Natural killer cell (primary cell): Measurements from ENCODE around the gene ELMO1. TPM values are rescaled to one million over a fixed set of nuclear protein-coding genes. Genes with fewer than 3 reads are reported as not detected.

ENCODE experiments used
- ATAC-seq, 3 donors: fragments of 150-1000 bp in 2 of 3; fragments of 200-7000 bp in 1 of 3; cut with Tn5 transposase; 1 replicate in 1 of 3; 2 replicates in 2 of 3; pipeline ENCODE4 v1.10.0; 2021; ENCODE audit warnings: mild to moderate bottlenecking in 2 of 3, moderate library complexity in 2 of 3
- DNase-seq, 2 donors: peaks; one replicate each; pipeline versions ENCODE4 v3.0.0 to v3.0.0-alpha.2; 2013 to 2021; ENCODE audit warnings: mixed read lengths in 1 of 2
- H3K27ac ChIP-seq: one replicate; pipeline ENCODE4 v1.5.1; 2013; ENCODE audit warnings: mild to moderate bottlenecking, low read length
- H3K27me3 ChIP-seq: one replicate; pipeline ENCODE4 v1.6.1; 2013; ENCODE audit warnings: low read length; ENCODE audit not compliant: control insufficient read depth, insufficient read depth
- H3K36me3 ChIP-seq: one replicate; pipeline ENCODE4 v1.6.1; 2013; ENCODE audit warnings: low read length; ENCODE audit not compliant: control insufficient read depth, insufficient read depth
- H3K4me1 ChIP-seq: one replicate; pipeline ENCODE4 v1.6.1; 2013; ENCODE audit warnings: low read length; ENCODE audit not compliant: control insufficient read depth, insufficient read depth
- H3K4me3 ChIP-seq: one replicate; pipeline ENCODE4 v1.5.1; 2013; ENCODE audit warnings: low read length
- H3K9me3 ChIP-seq: one replicate; pipeline ENCODE4 v1.6.1; 2013; ENCODE audit warnings: low read length; ENCODE audit not compliant: control insufficient read depth, insufficient read depth
- H3K27ac Mint-ChIP-seq, 2 donors: one replicate each; pipeline ENCODE4 v1.8.0; 2022; ENCODE audit warnings: mild to moderate bottlenecking in 2 of 2, mixed read lengths in 2 of 2, moderate library complexity in 1 of 2
- H3K27me3 Mint-ChIP-seq, 2 donors: one replicate each; pipeline ENCODE4 v1.8.0; 2022; ENCODE audit warnings: low read depth in 2 of 2, mixed read lengths in 2 of 2
- H3K36me3 Mint-ChIP-seq: one replicate; pipeline ENCODE4 v1.8.0; 2022; ENCODE audit warnings: mixed read lengths
- H3K4me1 Mint-ChIP-seq, 2 donors: one replicate each; pipeline ENCODE4 v1.8.0; 2022; ENCODE audit warnings: mixed read lengths in 2 of 2
- H3K4me3 Mint-ChIP-seq: one replicate; pipeline ENCODE4 v1.8.0; 2022; ENCODE audit warnings: mild to moderate bottlenecking, moderate library complexity, mixed read lengths
- H3K9me3 Mint-ChIP-seq, 2 donors: one replicate each; pipeline ENCODE4 v1.8.0; 2022; ENCODE audit warnings: mixed read lengths in 2 of 2
- WGBS: methylation state at CpG from one replicate; pipeline ENCODE4 v1.1.7; 2013; ENCODE audit warnings: missing lambda C conversion rate; ENCODE audit not compliant: insufficient coverage; 5-methylcytosine and 5-hydroxymethylcytosine counted together
- intact Hi-C: fragments of 100-400 bp; cut with micrococcal nuclease; formaldehyde crosslinking; loops from one replicate; pipeline ENCODE4 v1.14.2; 2022
- total RNA-seq, 4 donors: library from RNA; stranded (reverse); fragments of 120-200 nt in 1 of 4; gene quantifications; one replicate each; pipeline versions ENCODE4 v1.2.3 to v1.2.4, GENCODE V29; 2013 to 2022
- TF ChIP-seq, protein P1 (sequence below): fragments of 200-600 bp; IDR thresholded peaks from one replicate; pipeline ENCODE4 v1.8.0; 2022; ENCODE audit warnings: antibody characterized with exemption

Gene ELMO1
- total RNA-seq, 3 donors from 2014 or later (not counting 1 experiment from before 2014, with no cell fraction given), result 127 to 147 (median 130) TPM

DNA sequence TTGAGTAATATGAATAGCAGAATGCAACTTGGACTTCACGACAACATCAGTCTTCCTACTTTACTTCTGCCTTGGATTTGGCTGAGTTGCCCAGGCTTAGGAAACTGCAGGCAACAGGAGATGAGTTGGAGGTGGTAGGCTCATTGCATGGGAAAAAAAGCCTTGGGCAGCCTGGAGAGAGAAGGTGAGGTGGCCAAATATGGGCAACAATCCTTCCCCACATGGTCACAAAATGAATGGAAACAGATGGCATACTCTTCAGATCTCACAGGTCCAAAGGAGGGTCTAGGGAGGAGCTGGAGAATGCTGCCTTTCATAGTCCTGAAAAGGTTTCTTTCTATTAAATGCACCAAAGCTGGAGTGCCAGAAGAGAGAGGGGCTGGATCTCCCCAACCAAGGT is 595.7 kb downstream of the ELMO1 start:
- peaks cover 28 to 31% of the 10 kb centered on the region in 2 donors for H3K4me1 Mint-ChIP-seq
- no peak overlapping the region for H3K4me3 Mint-ChIP-seq
- Histone ChIP-seq H3K27ac (no peak overlapping the region), H3K9me3 (no peaks in the 10 kb centered on the region), H3K36me3 (peaks cover 15% of the 10 kb centered on the region), H3K27me3 (no peaks in the 10 kb centered on the region), H3K4me3 (no peak overlapping the region), H3K4me1 (no peaks in the 10 kb centered on the region)
- peaks cover 14% of the 10 kb centered on the region for H3K36me3 Mint-ChIP-seq
- ATAC-seq (no peak), DNase-seq (no peak)
- intact Hi-C loops, result no loop called here
- H3K27me3 Mint-ChIP-seq, result no peaks in the 10 kb centered on the region
- no CpG with 5 or more reads among the region's 1 CpG for WGBS
- H3K27ac Mint-ChIP-seq, result no peak overlapping the region
- peaks cover 2 to 3% of the 10 kb centered on the region in 2 donors for H3K9me3 Mint-ChIP-seq
- TF ChIP-seq, protein P1, sequence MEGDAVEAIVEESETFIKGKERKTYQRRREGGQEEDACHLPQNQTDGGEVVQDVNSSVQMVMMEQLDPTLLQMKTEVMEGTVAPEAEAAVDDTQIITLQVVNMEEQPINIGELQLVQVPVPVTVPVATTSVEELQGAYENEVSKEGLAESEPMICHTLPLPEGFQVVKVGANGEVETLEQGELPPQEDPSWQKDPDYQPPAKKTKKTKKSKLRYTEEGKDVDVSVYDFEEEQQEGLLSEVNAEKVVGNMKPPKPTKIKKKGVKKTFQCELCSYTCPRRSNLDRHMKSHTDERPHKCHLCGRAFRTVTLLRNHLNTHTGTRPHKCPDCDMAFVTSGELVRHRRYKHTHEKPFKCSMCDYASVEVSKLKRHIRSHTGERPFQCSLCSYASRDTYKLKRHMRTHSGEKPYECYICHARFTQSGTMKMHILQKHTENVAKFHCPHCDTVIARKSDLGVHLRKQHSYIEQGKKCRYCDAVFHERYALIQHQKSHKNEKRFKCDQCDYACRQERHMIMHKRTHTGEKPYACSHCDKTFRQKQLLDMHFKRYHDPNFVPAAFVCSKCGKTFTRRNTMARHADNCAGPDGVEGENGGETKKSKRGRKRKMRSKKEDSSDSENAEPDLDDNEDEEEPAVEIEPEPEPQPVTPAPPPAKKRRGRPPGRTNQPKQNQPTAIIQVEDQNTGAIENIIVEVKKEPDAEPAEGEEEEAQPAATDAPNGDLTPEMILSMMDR, result no peak

DNA sequence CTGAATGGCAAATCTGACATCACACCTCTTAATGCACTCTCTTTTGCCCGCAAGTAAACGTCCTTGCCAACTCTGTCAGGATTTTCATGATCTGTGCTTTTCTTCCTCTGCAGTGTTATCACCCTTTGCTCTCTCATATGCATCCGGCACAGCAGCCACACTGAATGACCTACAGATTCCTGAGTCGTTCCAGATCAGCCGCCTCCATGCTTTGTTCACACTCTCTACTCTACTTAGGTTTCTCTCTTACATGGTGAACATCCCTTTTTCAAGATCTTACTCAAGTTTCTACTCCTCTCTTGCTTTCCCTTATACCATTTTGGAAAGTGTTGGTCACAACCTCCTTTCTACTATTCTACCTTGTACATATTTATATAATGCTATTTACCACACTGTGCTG is 596.6 kb downstream of the ELMO1 start:
- H3K4me3 Mint-ChIP-seq, result peak overlapping the region; percentile 3
- no peak overlapping the region for H3K27ac ChIP-seq
- H3K4me1 Mint-ChIP-seq, result peaks cover 28 to 31% of the 10 kb centered on the region in 2 donors
- 73% methylated on average over 5 of the region's 5 CpGs for WGBS
- H3K4me1 ChIP-seq, result no peaks in the 10 kb centered on the region
- no peaks in the 10 kb centered on the region for H3K27me3 ChIP-seq
- H3K27ac Mint-ChIP-seq, result peak overlapping the region; percentile 6 to 10
- intact Hi-C loops, result no loop called here
- H3K4me3 ChIP-seq, result no peak overlapping the region
- TF ChIP-seq, protein P1, result no peak
- H3K9me3 ChIP-seq, result no peaks in the 10 kb centered on the region
- ATAC-seq (peak in 2 of 3 donors; percentile 37 to 46), DNase-seq (peak in 1 of 2 donors; percentile 15)
- peaks cover 2 to 7% of the 10 kb centered on the region in 2 donors for H3K9me3 Mint-ChIP-seq
- peaks cover 13% of the 10 kb centered on the region for H3K36me3 ChIP-seq
- peaks cover 21% of the 10 kb centered on the region for H3K36me3 Mint-ChIP-seq
- H3K27me3 Mint-ChIP-seq, result no peaks in the 10 kb centered on the region

DNA sequence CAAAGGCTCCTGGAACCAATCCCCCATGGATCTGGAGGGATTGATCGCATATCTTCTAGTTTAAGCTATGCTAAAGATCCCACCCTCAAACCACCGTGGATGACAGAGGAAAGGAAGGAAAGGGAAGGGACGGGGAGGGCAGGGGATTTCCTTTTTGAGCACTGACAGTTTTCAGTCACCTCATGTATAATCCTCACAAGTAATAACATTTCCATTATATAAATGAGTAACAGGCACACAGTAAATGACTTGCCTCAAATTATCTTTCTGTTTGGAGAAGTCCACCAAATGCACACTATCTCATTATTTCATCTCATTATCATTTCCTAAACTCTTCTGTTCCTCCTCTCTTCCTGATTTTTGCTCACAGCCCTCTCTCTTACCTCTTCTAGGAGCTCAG is 597.3 kb downstream of the ELMO1 start:
- WGBS, result no CpG with 5 or more reads among the region's 3 CpGs
- H3K27ac ChIP-seq, result no peak overlapping the region
- no peaks in the 10 kb centered on the region for H3K9me3 ChIP-seq
- peaks cover 11% of the 10 kb centered on the region for H3K36me3 ChIP-seq
- H3K27ac Mint-ChIP-seq, result peak overlapping the region in 1 of 2 donors; percentile 10
- H3K4me1 Mint-ChIP-seq, result peaks cover 24 to 31% of the 10 kb centered on the region in 2 donors
- DNase-seq (peak in 1 of 2 donors; percentile 14), ATAC-seq (peak in 1 of 3 donors; percentile 15)
- no peaks in the 10 kb centered on the region for H3K27me3 ChIP-seq
- no peak overlapping the region for H3K4me3 ChIP-seq
- no peaks in the 10 kb centered on the region for H3K4me1 ChIP-seq
- H3K4me3 Mint-ChIP-seq, result no peak overlapping the region
- H3K36me3 Mint-ChIP-seq, result peaks cover 27% of the 10 kb centered on the region
- intact Hi-C loops, result no loop called here
- TF ChIP-seq, protein P1, result no peak
- no peaks in the 10 kb centered on the region for H3K27me3 Mint-ChIP-seq
- peaks cover 4 to 7% of the 10 kb centered on the region in 2 donors for H3K9me3 Mint-ChIP-seq

DNA sequence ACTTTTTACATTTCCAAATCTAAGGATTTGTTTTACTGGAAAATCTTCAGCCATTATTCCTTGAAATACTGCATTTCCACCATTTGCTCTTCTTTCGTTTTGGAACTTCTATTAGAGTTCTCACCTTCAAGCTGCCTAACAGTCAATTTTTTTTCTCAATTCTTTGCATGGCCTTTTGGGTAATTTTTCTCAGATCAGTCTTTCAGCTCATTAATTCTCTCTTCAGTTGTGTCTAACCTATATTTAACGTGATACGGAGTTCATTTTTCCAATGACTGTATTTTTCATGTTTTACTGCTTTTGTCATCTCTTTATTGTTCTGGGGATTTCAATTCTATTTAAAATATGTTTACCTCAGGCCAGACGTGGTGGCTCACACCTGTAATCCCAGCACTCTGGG is 600.7 kb downstream of the ELMO1 start:
- peaks cover 23% of the 10 kb centered on the region for H3K36me3 Mint-ChIP-seq
- Histone ChIP-seq H3K27ac (no peak overlapping the region), H3K4me1 (no peaks in the 10 kb centered on the region), H3K36me3 (no peaks in the 10 kb centered on the region), H3K9me3 (no peaks in the 10 kb centered on the region), H3K27me3 (no peaks in the 10 kb centered on the region), H3K4me3 (no peak overlapping the region)
- WGBS, result 89% methylated on average over 3 of the region's 4 CpGs
- no peak overlapping the region for H3K27ac Mint-ChIP-seq
- intact Hi-C loops, result no loop called here
- TF ChIP-seq, protein P1, result no peak
- H3K9me3 Mint-ChIP-seq, result peaks cover 4 to 7% of the 10 kb centered on the region in 2 donors
- peaks cover 18 to 31% of the 10 kb centered on the region in 2 donors for H3K4me1 Mint-ChIP-seq
- ATAC-seq, result no peak
- H3K27me3 Mint-ChIP-seq, result no peaks in the 10 kb centered on the region
- no peak overlapping the region for H3K4me3 Mint-ChIP-seq
- no peak for DNase-seq
